ENCODE data around the gene SLC52A1. TPM values are rescaled to one million over a fixed set of nuclear protein-coding genes. Genes with fewer than 3 reads are reported as not detected.

SLC52A1 gene
- total RNA-seq, 1 experiment from 2014 or later, result not detected

Other genes with a start within 250 kb of the SLC52A1 start
- 0.59 TPM in 1 of 2 replicates, not detected in the other for gene VMO1, start 249.1 kb downstream of the SLC52A1 start, total RNA-seq (2022)
- gene GLTPD2, start 246.5 kb downstream of the SLC52A1 start, total RNA-seq (2022), result 0.71 and 0.76 TPM in 2 replicates
- gene PSMB6, start 239.3 kb downstream of the SLC52A1 start, total RNA-seq (2022), result 121 and 132 TPM in 2 replicates
- gene PLD2, start 228.3 kb downstream of the SLC52A1 start, total RNA-seq (2022), result 11.0 and 13.0 TPM in 2 replicates
- gene MINK1, start 202.1 kb downstream of the SLC52A1 start, total RNA-seq (2022), result 86.8 and 106 TPM in 2 replicates
- 2.1 and 3.2 TPM in 2 replicates for gene C17orf107, start 135.9 kb downstream of the SLC52A1 start, total RNA-seq (2022)
- gene CHRNE, start 132.3 kb downstream of the SLC52A1 start, total RNA-seq (2022), result 0.19 TPM in 1 of 2 replicates, not detected in the other
- not detected in 2 replicates for gene GP1BA, start 103.1 kb downstream of the SLC52A1 start, total RNA-seq (2022)
- gene SLC25A11, start 95.4 kb downstream of the SLC52A1 start, total RNA-seq (2022), result 37.7 and 38.4 TPM in 2 replicates
- gene RNF167, start 95.2 kb downstream of the SLC52A1 start, total RNA-seq (2022), result 65.2 and 77.0 TPM in 2 replicates
- gene PFN1, start 86.9 kb downstream of the SLC52A1 start, total RNA-seq (2022), result 580 and 605 TPM in 2 replicates
- gene ENO3, start 84.3 kb downstream of the SLC52A1 start, total RNA-seq (2022), result 12.3 and 12.9 TPM in 2 replicates
- gene SPAG7, start 67.6 kb downstream of the SLC52A1 start, total RNA-seq (2022), result 34.3 and 34.9 TPM in 2 replicates
- 21.4 and 32.3 TPM in 2 replicates for gene CAMTA2, start 47.8 kb downstream of the SLC52A1 start, total RNA-seq (2022)
- 0.54 TPM in 1 of 2 replicates, not detected in the other for gene INCA1, start 37.9 kb downstream of the SLC52A1 start, total RNA-seq (2022)
- 65.9 and 69.4 TPM in 2 replicates for gene KIF1C, start 37.5 kb downstream of the SLC52A1 start, total RNA-seq (2022)
- not detected in 2 replicates for gene ZFP3, start 43.0 kb upstream of the SLC52A1 start, total RNA-seq (2022)
- gene ZNF232, start 76.5 kb upstream of the SLC52A1 start, total RNA-seq (2022), result 7.1 and 8.4 TPM in 2 replicates
- gene USP6, start 80.6 kb upstream of the SLC52A1 start, total RNA-seq (2022), result not detected in 2 replicates
- gene ZNF594, start 156.4 kb upstream of the SLC52A1 start, total RNA-seq (2022), result 12.9 and 13.3 TPM in 2 replicates
- not detected in 2 replicates for gene SCIMP, start 199.4 kb upstream of the SLC52A1 start, total RNA-seq (2022)
- gene RABEP1, start 246.9 kb upstream of the SLC52A1 start, total RNA-seq (2022), result 29.2 and 33.5 TPM in 2 replicates